K562 (cell line): ENCODE measurements around the gene SLC16A5. TPM values are rescaled to one million over a fixed set of nuclear protein-coding genes. Genes with fewer than 3 reads are reported as not detected.

Experiments
- ATAC-seq: fragments of 200-7000 bp; cut with Tn5 transposase; 3 replicates; pipeline ENCODE4 v1.9.1; 2020; ENCODE audit warnings: moderate library complexity
- BruUV-seq: library from RNA; stranded (reverse); fragments of 400-500 nt; replicated peaks from 2 replicates; lab custom pipeline; 2021; lab: Mats Ljungman, UMichigan
- CTCF ChIA-PET: fragments of 300-600 bp; formaldehyde crosslinking; extraction: SDS; loops from one replicate; lab custom pipeline; 2021; ENCODE audit warnings: low intra/inter-chr PET ratio; lab: Yijun Ruan, JAX
- POLR2A ChIA-PET: fragments of 300-600, 350-650 bp; sonication (Branson Sonifier 250); formaldehyde crosslinking; extraction: SDS; loops from one replicate; lab custom pipeline; 2021; ENCODE audit warnings: antibody characterized with exemption, inconsistent platforms; lab: Yijun Ruan, JAX
- DNase-seq, 4 experiments: peaks; one replicate each; pipeline versions ENCODE4 v3.0.0 to v3.0.0-alpha.2; 2011 to 2018; ENCODE audit warnings: low spot score in 3 of 4, mixed read lengths in 3 of 4; ENCODE audit errors: extremely low read depth in 1 of 4
- FAIRE-seq: peaks from 2 replicates; lab custom pipeline; 2011; peaks lifted over from hg19 to GRCh38; lab: Jason Lieb, UNC
- H2AFZ ChIP-seq: 2 replicates; pipeline ENCODE4 v1.6.0; 2011; ENCODE audit warnings: low read depth, low read length, control low read depth, inconsistent platforms
- H3K27ac ChIP-seq: fragments of 200-600 bp; 3 replicates; pipeline ENCODE4 v1.8.0; 2011; ENCODE audit warnings: low read depth, mild to moderate bottlenecking, control low read depth, inconsistent platforms, low read length, moderate library complexity, mixed read lengths; ENCODE audit errors: extremely low read depth
- H3K27me3 ChIP-seq, 2 experiments: fragments of 300-600 bp in 1 of 2; 2 replicates in 1 of 2; 3 replicates in 1 of 2; pipeline versions ENCODE4 v1.6.0 to v1.8.0; 2011; ENCODE audit warnings: inconsistent platforms in 2 of 2, low read length in 2 of 2, mild to moderate bottlenecking in 1 of 2, mixed read lengths in 1 of 2, moderate library complexity in 1 of 2; ENCODE audit not compliant: control insufficient read depth in 2 of 2, insufficient read depth in 2 of 2
- H3K36me3 ChIP-seq: fragments of 300-600 bp; 3 replicates; pipeline ENCODE4 v1.8.0; 2011; ENCODE audit warnings: mild to moderate bottlenecking, low read length, inconsistent platforms; ENCODE audit not compliant: control insufficient read depth, insufficient read depth
- H3K4me1 ChIP-seq, 2 experiments: fragments of 200-600 bp in 1 of 2; replicated peaks in 1 of 2; 2 replicates in 1 of 2; 3 replicates in 1 of 2; pipeline versions ENCODE4 v1.5.1 to v1.8.0; 2011; ENCODE audit warnings: inconsistent platforms in 2 of 2, low read length in 2 of 2, mild to moderate bottlenecking in 1 of 2, mixed read lengths in 1 of 2, moderate library complexity in 1 of 2; ENCODE audit not compliant: control insufficient read depth in 2 of 2, insufficient read depth in 2 of 2
- H3K4me2 ChIP-seq: 2 replicates; pipeline ENCODE4 v1.6.1; 2011; ENCODE audit warnings: low read length, control low read depth, inconsistent platforms, mixed read lengths; ENCODE audit not compliant: insufficient read depth
- H3K4me3 ChIP-seq: fragments of 200-600 bp; sonication (generic), shearing (Covaris generic); 2 replicates; pipeline ENCODE4 v1.5.1; 2016; ENCODE audit warnings: control low read depth, inconsistent platforms
- H3K79me2 ChIP-seq: fragments of 200-600 bp; 3 replicates; pipeline ENCODE4 v1.8.0; 2011; ENCODE audit warnings: low read length, inconsistent platforms; ENCODE audit not compliant: control insufficient read depth, insufficient read depth
- H3K9ac ChIP-seq, 2 experiments: 2 replicates each; pipeline versions ENCODE4 v1.6.0 to v1.6.1; 2011; ENCODE audit warnings: low read depth in 2 of 2, low read length in 2 of 2, control low read depth in 1 of 2, inconsistent platforms in 1 of 2, mild to moderate bottlenecking in 1 of 2, mixed read lengths in 1 of 2; ENCODE audit not compliant: insufficient read depth in 1 of 2
- H3K9me1 ChIP-seq: one replicate; pipeline ENCODE4 v1.6.0; 2011; ENCODE audit warnings: inconsistent platforms, mild to moderate bottlenecking, low read length, moderate library complexity; ENCODE audit not compliant: control insufficient read depth, insufficient read depth
- H3K9me3 ChIP-seq: replicated peaks from 2 replicates; pipeline ENCODE4 v1.5.1; 2011; ENCODE audit warnings: low read depth, low read length, inconsistent platforms; ENCODE audit not compliant: control insufficient read depth, insufficient read depth
- H4K20me1 ChIP-seq: replicated peaks from 2 replicates; pipeline ENCODE4 v1.6.1; 2011; ENCODE audit warnings: low read length, inconsistent platforms, mixed read lengths; ENCODE audit not compliant: control insufficient read depth, insufficient read depth
- CEBPB ChIP-seq: fragments of 450-650 bp; IDR thresholded peaks from 2 replicates; pipeline ENCODE4 v1.6.1; 2016; ENCODE audit warnings: missing genetic modification characterization, missing compliant biosample characterization
- GTF3C2 ChIP-seq: IDR thresholded peaks from 3 replicates; pipeline ENCODE4 v1.6.1; 2011; ENCODE audit warnings: borderline replicate concordance, mild to moderate bottlenecking, moderate library complexity; ENCODE audit not compliant: insufficient read length; ENCODE audit errors: extremely low read depth
- NFXL1 ChIP-seq: fragments of 450-650 bp; formaldehyde crosslinking; IDR thresholded peaks from 2 replicates; pipeline ENCODE4 v1.4.0; 2021; ENCODE audit warnings: mild to moderate bottlenecking
- PRMT5 ChIP-seq: sonication (generic); formaldehyde crosslinking; IDR thresholded peaks from 2 replicates; pipeline ENCODE4 v1.5.0; 2020; ENCODE audit warnings: missing genetic modification reagents
- RBBP5 ChIP-seq: fragments of 200-600 bp; sonication (generic); IDR thresholded peaks from 2 replicates; pipeline ENCODE4 v1.6.1; 2012; ENCODE audit warnings: borderline replicate concordance, mild to moderate bottlenecking, low read length, control low read depth, inconsistent platforms; ENCODE audit not compliant: insufficient read depth, poor library complexity, severe bottlenecking
- TOE1 ChIP-seq, 2 experiments: fragments of 450-650 bp in 1 of 2; sonication (generic) in 1 of 2; formaldehyde crosslinking in 1 of 2; IDR thresholded peaks; 2 replicates each; pipeline versions ENCODE4 v1.7.1 to v1.8.0; 2016 to 2022; ENCODE audit warnings: borderline replicate concordance in 2 of 2, mild to moderate bottlenecking in 2 of 2, antibody characterized with exemption in 1 of 2, inconsistent platforms in 1 of 2, low read depth in 1 of 2, missing genetic modification reagents in 1 of 2, moderate library complexity in 1 of 2
- ZBTB43 ChIP-seq: sonication (generic); formaldehyde crosslinking; IDR thresholded peaks from 2 replicates; pipeline ENCODE4 v1.8.0; 2023; ENCODE audit warnings: mild to moderate bottlenecking, missing genetic modification reagents
- ZBTB7A ChIP-seq: IDR thresholded peaks from 2 replicates; pipeline ENCODE4 v1.6.1; 2011; ENCODE audit warnings: low read depth, mild to moderate bottlenecking, low read length, moderate library complexity, borderline replicate concordance; ENCODE audit not compliant: control insufficient read depth
- ZNF174 ChIP-seq: fragments of 250-450 bp; sonication (Bioruptor Pico); IDR thresholded peaks from 2 replicates; pipeline ENCODE4 v1.4.0; 2020; ENCODE audit warnings: mild to moderate bottlenecking
- ZNF778 ChIP-seq: fragments of 450-650 bp; formaldehyde crosslinking; IDR thresholded peaks from 2 replicates; pipeline ENCODE4 v1.4.0; 2020; ENCODE audit warnings: mild to moderate bottlenecking, moderate library complexity
- WGBS: fragments of 100-300 bp; shearing (Covaris generic); methylation state at CpG from one replicate; pipeline ENCODE4 v1.1.6; 2016; ENCODE audit warnings: low coverage, mixed read lengths; ENCODE audit not compliant: insufficient coverage; ENCODE audit errors: missing lambda C conversion rate; 5-methylcytosine and 5-hydroxymethylcytosine counted together
- in situ Hi-C: fragments of 300-500 bp; cut with MboI; formaldehyde crosslinking; loops from 4 replicates; pipeline ENCODE4 v1.15.0; 2018; ENCODE audit warnings: inconsistent platforms, mixed read lengths
- intact Hi-C: fragments of 100-400 bp; cut with micrococcal nuclease; formaldehyde crosslinking; loops from 2 replicates; pipeline ENCODE4 v1.14.2; 2022
- polyA plus RNA-seq, 8 experiments: library from polyadenylated mRNA; depleted of rRNA in 4 of 8; stranded (reverse) in 5 of 8; unstranded in 3 of 8; fragments of >200 nt; fragmentation: Nextera tagmentation in 2 of 8; fragmentation: Illumina TruSeq in 1 of 8; extraction: Ambion mirVana in 2 of 8; extraction: Trizol in 1 of 8; gene quantifications; 2 replicates each; pipeline versions ENCODE4 v1.2.1 to v1.2.3, GENCODE V29; 2011 to 2014; ENCODE audit warnings: inconsistent platforms in 1 of 8, missing spikeins in 1 of 8
- total RNA-seq, 7 experiments: library from RNA; depleted of rRNA in 6 of 7; stranded (reverse); fragments of >200 nt in 6 of 7; fragmentation: Illumina TruSeq in 2 of 7; extraction: Trizol in 2 of 7; gene quantifications; 2 replicates each; pipeline versions ENCODE4 v1.2.1 to v1.2.3, GENCODE V29; 2011 to 2021; ENCODE audit warnings: low replicate concordance in 1 of 7

The SLC16A5 gene
- total and polyA plus RNA-seq, 9 of the 15 experiments (the other 6 are each of a cell fraction or from before 2014, with no cell fraction given), result 0.06 to 2.6 (median 0.91) TPM

- Histone ChIP-seq H2AFZ (peak overlapping the region; percentile 94), H3K9ac (peak overlapping the region; percentile 84 to 99)
- peak; percentile 75 for FAIRE-seq
- TF ChIP-seq GTF3C2 (peak; percentile 85), ZBTB7A (peak; percentile 13; the same call in 1 of the 2 replicates), TOE1 (IDR thresholded peaks at IDR 0.05; ENCODE audit: borderline replicate concordance) (no peak), TOE1 (CRISPR knock-in tag; IDR thresholded peaks at IDR 0.05; ENCODE audit: borderline replicate concordance, low read depth) (0 out of 2 replicates have a peak, but pooled peaks have one; percentile 57), ZNF778 (CRISPR knock-in tag) (no peak), RBBP5 (peak; percentile 26), ZNF174 (no peak), NFXL1 (CRISPR knock-in tag) (no peak), PRMT5 (CRISPR knock-in tag) (no peak), CEBPB (tag) (peak; percentile 38; the same call in 1 of the 2 replicates), ZBTB43 (0 out of 2 replicates have a peak, but pooled peaks have one; percentile 41)
Observed at GRCh38 chr17:75110234-75110937, 22.6 kb downstream of the SLC16A5 start.

More at GRCh38 chr17:75110234-75110937, 22.6 kb downstream of the SLC16A5 start:
- Histone ChIP-seq H3K4me3 (peak overlapping the region; percentile 71), H3K79me2 (peaks cover 39% of the 10 kb centered on the region), H3K27ac (peak overlapping the region; percentile 83), H3K9me3 (no peaks in the 10 kb centered on the region), H3K9me1 (no peaks in the 10 kb centered on the region), H3K4me2 (peak overlapping the region; percentile 98), H3K36me3 (peaks cover 13% of the 10 kb centered on the region; the same call in 2 of the 3 replicates), H3K27me3 (no peaks in the 10 kb centered on the region), H3K4me1 (peaks cover 12 to 34% of the 10 kb centered on the region in 2 experiments), H4K20me1 (no peaks in the 10 kb centered on the region)
- BruUV-seq, result no TSS peak
- WGBS, result 10% methylated on average over 27 of the region's 40 CpGs
- in situ Hi-C loops, result loop anchor here (5.0 to 10.0 kb wide), 3 partner anchors 48 to 304 kb away; no protein-coding TSS in a partner anchor
- ATAC-seq, result peak; percentile 10
- ChIA-PET POLR2A (interaction anchor here (0.6 to 3.9 kb wide), 14 partner anchors 9 to 346 kb away, joined by 3 to 38 read pairs (median 3); partner anchors contain the start of gene TMEM94), CTCF (no interaction called here)
- DNase-seq, result peak in 2 of 4 experiments; percentile 27 to 57
- intact Hi-C loops, result loop anchor here (1.0 to 5.0 kb wide), 4 partner anchors 44 to 148 kb away; partner anchors contain the start of gene JPT1
